Stimulated activated CD4-positive, alpha-beta T cell treated with anti-CD3 and anti-CD28 coated beads, Interleukin-15, amount 100 ng/mL, for 48 hours (primary cell): ENCODE data around the gene ASAP2.

ENCODE experiments used
- DNase-seq, 2 donors: peaks; one replicate each; pipeline ENCODE4 v3.0.0-alpha.2; 2020; ENCODE audit warnings: low read depth in 2 of 2

The ASAP2 gene

GRCh38 chr2:9400268-9401058 lies 193.9 kb downstream of the ASAP2 start:
- DNase-seq: no peak

- no peak for DNase-seq
Observed at GRCh38 chr2:9401059-9401547, 194.5 kb downstream of the ASAP2 start.

GRCh38 chr2:9401646-9402371 lies 195.2 kb downstream of the ASAP2 start:
- no peak for DNase-seq

- DNase-seq: no peak
Observed at GRCh38 chr2:9403924-9404323, 197.3 kb downstream of the ASAP2 start.

- DNase-seq: no peak
Observed at GRCh38 chr2:9404451-9404850, 197.8 kb downstream of the ASAP2 start.

- no peak for DNase-seq
Observed at GRCh38 chr2:9405636-9406035, 199.0 kb downstream of the ASAP2 start.

- no peak for DNase-seq
Observed at GRCh38 chr2:9406529-9407362, 200.1 kb downstream of the ASAP2 start.

GRCh38 chr2:9407363-9407811 lies 200.8 kb downstream of the ASAP2 start:
- no peak for DNase-seq

GRCh38 chr2:9408641-9409151 lies 202.1 kb downstream of the ASAP2 start:
- DNase-seq: no peak

- DNase-seq: no peak
Observed at GRCh38 chr2:9410108-9410507, 203.5 kb downstream of the ASAP2 start.

GRCh38 chr2:9412781-9413180 lies 206.2 kb downstream of the ASAP2 start:
- DNase-seq: no peak

GRCh38 chr2:9415516-9416169 lies 209.0 kb downstream of the ASAP2 start:
- DNase-seq: no peak

GRCh38 chr2:9416267-9416961 lies 209.8 kb downstream of the ASAP2 start:
- no peak for DNase-seq

- no peak for DNase-seq
Observed at GRCh38 chr2:9416962-9417316, 210.3 kb downstream of the ASAP2 start.

GRCh38 chr2:9417725-9418124 lies 211.1 kb downstream of the ASAP2 start:
- no peak for DNase-seq

GRCh38 chr2:9418746-9419145 lies 212.1 kb downstream of the ASAP2 start:
- no peak for DNase-seq

- no peak for DNase-seq
Observed at GRCh38 chr2:9419541-9419940, 212.9 kb downstream of the ASAP2 start.

GRCh38 chr2:9420495-9420894 lies 213.9 kb downstream of the ASAP2 start:
- no peak for DNase-seq

GRCh38 chr2:9422321-9423099 lies 215.9 kb downstream of the ASAP2 start:
- DNase-seq: peak; percentile 30 to 44
